MM.1S (cell line): ENCODE data around the gene TMEM245.

Experiments
- DNase-seq: peaks from one replicate; pipeline ENCODE4 v3.0.0-alpha.2; 2015
- H2AFZ ChIP-seq: fragments of 300-600 bp; sonication (generic); 2 replicates; pipeline ENCODE4 v1.6.0; 2016; ENCODE audit warnings: antibody characterized with exemption, low read length
- H3F3A ChIP-seq: fragments of 300-600 bp; sonication (generic); 2 replicates; pipeline ENCODE4 v1.6.1; 2016; ENCODE audit warnings: mild to moderate bottlenecking, antibody characterized with exemption, low read length, moderate library complexity, mixed read lengths; ENCODE audit not compliant: insufficient read depth
- H3K27ac ChIP-seq: fragments of 300-600 bp; sonication (generic); 2 replicates; pipeline ENCODE4 v1.5.1; 2016; ENCODE audit warnings: mild to moderate bottlenecking, low read length
- H3K27me3 ChIP-seq: fragments of 300-600 bp; sonication (generic); replicated peaks from 2 replicates; pipeline ENCODE4 v1.6.0; 2016; ENCODE audit warnings: low read length; ENCODE audit not compliant: insufficient read depth
- H3K36me3 ChIP-seq: fragments of 300-600 bp; sonication (generic); replicated peaks from 2 replicates; pipeline ENCODE4 v1.6.1; 2016; ENCODE audit warnings: mild to moderate bottlenecking, low read length, mixed read lengths; ENCODE audit not compliant: insufficient read depth
- H3K4me1 ChIP-seq: fragments of 300-600 bp; sonication (generic); 2 replicates; pipeline ENCODE4 v1.6.1; 2016; ENCODE audit warnings: low read length, mixed read lengths
- H3K4me2 ChIP-seq: fragments of 300-600 bp; sonication (generic); 2 replicates; pipeline ENCODE4 v1.6.0; 2016; ENCODE audit warnings: low read depth, low read length
- H3K4me3 ChIP-seq: fragments of 300-600 bp; sonication (generic); 2 replicates; pipeline ENCODE4 v1.5.1; 2016; ENCODE audit warnings: low read length, mixed read lengths
- H3K79me2 ChIP-seq: fragments of 300-600 bp; sonication (generic); 2 replicates; pipeline ENCODE4 v1.6.1; 2016; ENCODE audit warnings: mixed run types, low read length, mixed read lengths
- H3K9ac ChIP-seq: fragments of 300-600 bp; sonication (generic); 2 replicates; pipeline ENCODE4 v1.6.1; 2016; ENCODE audit warnings: low read length, mixed read lengths
- H3K9me2 ChIP-seq: fragments of 300-600 bp; sonication (generic); replicated peaks from 2 replicates; pipeline ENCODE4 v1.6.1; 2016; ENCODE audit warnings: mild to moderate bottlenecking, low read length, mixed read lengths; ENCODE audit not compliant: insufficient read depth
- H3K9me3 ChIP-seq: fragments of 300-600 bp; sonication (generic); replicated peaks from 2 replicates; pipeline ENCODE4 v1.6.1; 2016; ENCODE audit warnings: mild to moderate bottlenecking, low read length, mixed read lengths; ENCODE audit not compliant: insufficient read depth
- H4K20me1 ChIP-seq: fragments of 300-600 bp; sonication (generic); 2 replicates; pipeline ENCODE4 v1.6.1; 2016; ENCODE audit warnings: mild to moderate bottlenecking, low read length, moderate library complexity, mixed read lengths; ENCODE audit not compliant: insufficient read depth
- EZH2 ChIP-seq: fragments of 300-600 bp; sonication (generic); optimal IDR thresholded peaks from 2 replicates; pipeline ENCODE3; 2017; ENCODE audit warnings: low read depth, mild to moderate bottlenecking, antibody characterized with exemption, low read length, mixed read lengths
- EZH2phosphoT487 ChIP-seq: fragments of 300-600 bp; sonication (generic); IDR thresholded peaks from 2 replicates; pipeline ENCODE4 v1.6.1; 2018; ENCODE audit warnings: antibody characterized with exemption, low read length
- TF ChIP-seq, protein P1 (sequence below): fragments of 300-600 bp; sonication (generic); IDR thresholded peaks from 2 replicates; pipeline ENCODE4 v1.5.1; 2016; ENCODE audit warnings: antibody characterized with exemption, low read length, mixed read lengths

The TMEM245 gene

DNA sequence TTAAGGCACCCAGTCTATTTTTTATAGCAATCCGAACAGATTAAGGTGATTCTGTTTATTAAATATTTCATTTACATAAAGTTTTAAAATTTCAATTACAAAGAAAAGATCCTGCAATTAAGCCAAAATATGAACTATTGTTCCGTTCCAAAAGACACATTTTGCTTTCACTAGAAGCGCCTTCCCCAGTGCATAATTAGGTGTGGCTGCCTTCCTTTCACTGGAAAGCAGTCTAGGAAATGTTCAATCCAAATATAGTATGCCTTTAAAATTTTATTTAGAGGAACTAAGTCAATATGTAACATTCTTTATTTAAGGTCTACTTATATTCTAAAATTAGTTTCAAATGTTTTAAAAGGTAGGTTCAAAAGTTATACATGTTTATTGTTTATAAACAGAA is 114.1 kb downstream of the TMEM245 start:
- Histone ChIP-seq H3K4me3 (no peak overlapping the region), H3K27ac (no peak overlapping the region), H3K36me3 (no peaks in the 10 kb centered on the region), H3K9me3 (no peaks in the 10 kb centered on the region), H3K27me3 (no peaks in the 10 kb centered on the region), H3K9me2 (no peaks in the 10 kb centered on the region), H4K20me1 (no peaks in the 10 kb centered on the region), H3F3A (no peaks in the 10 kb centered on the region), H3K4me2 (no peak overlapping the region), H3K4me1 (peaks cover 7% of the 10 kb centered on the region), H2AFZ (no peak overlapping the region), H3K9ac (no peak overlapping the region), H3K79me2 (peaks cover 90% of the 10 kb centered on the region)
- no peak for DNase-seq
- TF ChIP-seq EZH2, result no peak
- no peak for TF ChIP-seq EZH2phosphoT487
- TF ChIP-seq, protein P1, sequence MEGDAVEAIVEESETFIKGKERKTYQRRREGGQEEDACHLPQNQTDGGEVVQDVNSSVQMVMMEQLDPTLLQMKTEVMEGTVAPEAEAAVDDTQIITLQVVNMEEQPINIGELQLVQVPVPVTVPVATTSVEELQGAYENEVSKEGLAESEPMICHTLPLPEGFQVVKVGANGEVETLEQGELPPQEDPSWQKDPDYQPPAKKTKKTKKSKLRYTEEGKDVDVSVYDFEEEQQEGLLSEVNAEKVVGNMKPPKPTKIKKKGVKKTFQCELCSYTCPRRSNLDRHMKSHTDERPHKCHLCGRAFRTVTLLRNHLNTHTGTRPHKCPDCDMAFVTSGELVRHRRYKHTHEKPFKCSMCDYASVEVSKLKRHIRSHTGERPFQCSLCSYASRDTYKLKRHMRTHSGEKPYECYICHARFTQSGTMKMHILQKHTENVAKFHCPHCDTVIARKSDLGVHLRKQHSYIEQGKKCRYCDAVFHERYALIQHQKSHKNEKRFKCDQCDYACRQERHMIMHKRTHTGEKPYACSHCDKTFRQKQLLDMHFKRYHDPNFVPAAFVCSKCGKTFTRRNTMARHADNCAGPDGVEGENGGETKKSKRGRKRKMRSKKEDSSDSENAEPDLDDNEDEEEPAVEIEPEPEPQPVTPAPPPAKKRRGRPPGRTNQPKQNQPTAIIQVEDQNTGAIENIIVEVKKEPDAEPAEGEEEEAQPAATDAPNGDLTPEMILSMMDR, result no peak

DNA sequence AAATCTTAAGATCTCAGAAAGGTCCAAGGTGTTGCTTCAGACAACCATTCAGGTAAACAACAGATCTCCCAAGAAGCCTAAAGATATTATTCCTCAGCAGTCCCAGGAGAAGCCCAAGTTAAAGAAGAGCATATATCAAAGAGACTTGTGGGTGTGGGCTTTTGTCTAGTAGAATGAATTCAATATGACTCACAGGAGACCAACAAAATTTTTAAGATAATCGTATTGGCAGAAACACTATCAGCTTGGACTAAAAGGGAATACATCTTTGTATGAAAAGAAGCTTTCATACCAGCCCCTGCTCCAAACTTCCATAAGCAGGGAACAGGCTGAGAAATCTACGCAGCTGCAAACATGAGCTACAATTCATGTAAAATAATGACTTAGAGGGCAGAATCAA is 116.6 kb downstream of the TMEM245 start:
- H3F3A ChIP-seq, result no peaks in the 10 kb centered on the region
- H2AFZ ChIP-seq, result no peak overlapping the region
- H3K36me3 ChIP-seq, result no peaks in the 10 kb centered on the region
- H3K4me1 ChIP-seq, result no peaks in the 10 kb centered on the region
- no peaks in the 10 kb centered on the region for H4K20me1 ChIP-seq
- H3K9me3 ChIP-seq, result no peaks in the 10 kb centered on the region
- H3K79me2 ChIP-seq, result peaks cover 89% of the 10 kb centered on the region
- no peak overlapping the region for H3K4me2 ChIP-seq
- H3K4me3 ChIP-seq, result no peak overlapping the region
- H3K9me2 ChIP-seq, result no peaks in the 10 kb centered on the region
- no peak for TF ChIP-seq EZH2phosphoT487
- TF ChIP-seq, protein P1, result no peak
- no peak for TF ChIP-seq EZH2
- no peak overlapping the region for H3K9ac ChIP-seq
- H3K27me3 ChIP-seq, result no peaks in the 10 kb centered on the region
- no peak for DNase-seq
- H3K27ac ChIP-seq, result no peak overlapping the region

DNA sequence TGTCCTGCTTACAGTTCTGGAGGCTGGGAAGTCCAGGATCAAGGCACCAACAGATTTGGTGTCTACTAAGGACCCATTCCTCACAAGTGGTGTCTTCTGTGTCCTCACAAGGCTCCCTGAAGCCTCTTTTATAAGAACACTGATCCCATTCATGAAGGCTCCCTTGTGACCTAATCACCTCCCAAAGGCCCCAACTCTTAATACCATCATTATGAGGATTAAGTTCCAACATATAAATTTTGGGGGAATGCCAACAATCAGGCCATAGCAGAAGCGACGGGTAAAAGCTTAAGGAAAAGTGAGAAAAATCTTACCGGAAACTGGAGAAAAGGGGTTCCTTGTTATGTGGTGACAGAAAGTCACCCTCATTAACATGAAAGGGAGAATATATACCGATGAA is 117.6 kb downstream of the TMEM245 start:
- no peaks in the 10 kb centered on the region for H3K9me3 ChIP-seq
- no peak overlapping the region for H3K4me2 ChIP-seq
- H3K27me3 ChIP-seq, result no peaks in the 10 kb centered on the region
- peaks cover 90% of the 10 kb centered on the region for H3K79me2 ChIP-seq
- no peaks in the 10 kb centered on the region for H3K4me1 ChIP-seq
- no peaks in the 10 kb centered on the region for H3F3A ChIP-seq
- TF ChIP-seq, protein P1, result no peak
- TF ChIP-seq EZH2 (no peak), EZH2phosphoT487 (no peak)
- H4K20me1 ChIP-seq, result no peaks in the 10 kb centered on the region
- no peaks in the 10 kb centered on the region for H3K9me2 ChIP-seq
- no peak for DNase-seq
- no peak overlapping the region for H2AFZ ChIP-seq
- H3K36me3 ChIP-seq, result no peaks in the 10 kb centered on the region
- no peak overlapping the region for H3K9ac ChIP-seq
- H3K27ac ChIP-seq, result no peak overlapping the region
- H3K4me3 ChIP-seq, result no peak overlapping the region
